DOHH2 (cell line): ENCODE results near the gene DOCK10.

Experiments used
- H3F3A ChIP-seq: fragments of 200-600 bp; sonication (generic), shearing (Covaris generic); 2 replicates; pipeline ENCODE4 v1.6.0; 2016; ENCODE audit warnings: antibody characterized with exemption, mild to moderate bottlenecking; ENCODE audit not compliant: control insufficient read depth, insufficient read depth
- H3K27ac ChIP-seq: fragments of 200-600 bp; sonication (generic); 2 replicates; pipeline ENCODE4 v1.5.1; 2014; ENCODE audit warnings: low read depth, mild to moderate bottlenecking, low read length, moderate library complexity
- H3K27me3 ChIP-seq: fragments of 200-600 bp; sonication (generic); 2 replicates; pipeline ENCODE4 v1.6.1; 2014; ENCODE audit warnings: mild to moderate bottlenecking, low read length, mixed read lengths; ENCODE audit not compliant: control insufficient read depth
- H3K36me3 ChIP-seq: fragments of 200-600 bp; sonication (generic); 2 replicates; pipeline ENCODE4 v1.6.1; 2014; ENCODE audit warnings: mild to moderate bottlenecking, low read length, moderate library complexity, mixed read lengths; ENCODE audit not compliant: control insufficient read depth
- H3K4me1 ChIP-seq: fragments of 200-600 bp; sonication (generic); 2 replicates; pipeline ENCODE4 v1.6.1; 2014; ENCODE audit warnings: mild to moderate bottlenecking, low read length, mixed read lengths; ENCODE audit not compliant: control insufficient read depth
- H3K4me2 ChIP-seq: fragments of 200-600 bp; sonication (generic); 2 replicates; pipeline ENCODE4 v1.6.0; 2014; ENCODE audit warnings: mild to moderate bottlenecking, low read length, moderate library complexity
- H3K4me3 ChIP-seq: fragments of 200-600 bp; sonication (generic); 2 replicates; pipeline ENCODE4 v1.5.1; 2014; ENCODE audit warnings: mild to moderate bottlenecking, low read length, mixed read lengths
- H3K79me2 ChIP-seq: fragments of 200-600 bp; sonication (generic); 2 replicates; pipeline ENCODE4 v1.6.1; 2014; ENCODE audit warnings: mild to moderate bottlenecking, low read length, mixed read lengths; ENCODE audit not compliant: control insufficient read depth
- H3K9me2 ChIP-seq: fragments of 200-600 bp; sonication (generic); replicated peaks from 2 replicates; pipeline ENCODE4 v1.6.1; 2014; ENCODE audit warnings: mild to moderate bottlenecking, low read length, mixed read lengths; ENCODE audit not compliant: control insufficient read depth
- H3K9me3 ChIP-seq: fragments of 200-600 bp; sonication (generic); 2 replicates; pipeline ENCODE4 v1.6.1; 2014; ENCODE audit warnings: antibody characterized with exemption, low read length, mixed read lengths; ENCODE audit not compliant: control insufficient read depth, insufficient read depth
- H4K20me1 ChIP-seq: fragments of 200-600 bp; sonication (generic); 2 replicates; pipeline ENCODE4 v1.6.0; 2014; ENCODE audit warnings: low read depth, mild to moderate bottlenecking, antibody characterized with exemption, low read length, moderate library complexity; ENCODE audit not compliant: control insufficient read depth, insufficient read depth
- CTCF ChIP-seq: fragments of 200-600 bp; sonication (generic); IDR thresholded peaks from one replicate; pipeline ENCODE4 v1.5.1; 2014; ENCODE audit warnings: antibody characterized with exemption, mild to moderate bottlenecking, low read depth, low read length; ENCODE audit not compliant: poor library complexity, severe bottlenecking
- EZH2phosphoT487 ChIP-seq: fragments of 200-600 bp; sonication (generic); IDR thresholded peaks from 2 replicates; pipeline ENCODE4 v1.6.1; 2017; ENCODE audit warnings: borderline replicate concordance, mild to moderate bottlenecking, antibody characterized with exemption, low read length, moderate library complexity, mixed read lengths

Gene DOCK10

GRCh38 chr2:224954980-224955379 is 87.3 kb downstream of the DOCK10 start:
- Histone ChIP-seq H3K27me3 (no peaks in the 10 kb centered on the region), H3K4me2 (no peak overlapping the region), H3K36me3 (no peaks in the 10 kb centered on the region), H3K9me3 (no peaks in the 10 kb centered on the region), H3K27ac (no peak overlapping the region), H3K79me2 (no peaks in the 10 kb centered on the region), H4K20me1 (no peaks in the 10 kb centered on the region), H3F3A (peaks cover 4% of the 10 kb centered on the region), H3K4me1 (peaks cover 84% of the 10 kb centered on the region), H3K9me2 (no peaks in the 10 kb centered on the region), H3K4me3 (no peak overlapping the region)
- TF ChIP-seq EZH2phosphoT487 (no peak), CTCF (no peak)

GRCh38 chr2:224952936-224953657 is 89.2 kb downstream of the DOCK10 start:
- peak overlapping the region; percentile 76 for H3K4me2 ChIP-seq
- no peaks in the 10 kb centered on the region for H3K79me2 ChIP-seq

GRCh38 chr2:224951723-224952481 is 90.4 kb downstream of the DOCK10 start:
- no peaks in the 10 kb centered on the region for H4K20me1 ChIP-seq
- no peaks in the 10 kb centered on the region for H3K9me3 ChIP-seq
- no peak for TF ChIP-seq EZH2phosphoT487
- TF ChIP-seq CTCF: no peak
- no peaks in the 10 kb centered on the region for H3K9me2 ChIP-seq
- no peaks in the 10 kb centered on the region for H3K27me3 ChIP-seq
- no peaks in the 10 kb centered on the region for H3K36me3 ChIP-seq
- H3K79me2 ChIP-seq: no peaks in the 10 kb centered on the region
- H3K4me2 ChIP-seq: peak overlapping the region; percentile 67
- peaks cover 20% of the 10 kb centered on the region for H3F3A ChIP-seq
- peak overlapping the region; percentile 55 for H3K27ac ChIP-seq
- H3K4me3 ChIP-seq: peak overlapping the region; percentile 38
- H3K4me1 ChIP-seq: peaks cover 82% of the 10 kb centered on the region

More at GRCh38 chr2:224952936-224953657, 89.2 kb downstream of the DOCK10 start:
- peak overlapping the region; percentile 46 for H3K4me3 ChIP-seq
- TF ChIP-seq CTCF: no peak
- no peak for TF ChIP-seq EZH2phosphoT487
- H3K9me2 ChIP-seq: no peaks in the 10 kb centered on the region
- H3K36me3 ChIP-seq: no peaks in the 10 kb centered on the region
- H3K27me3 ChIP-seq: no peaks in the 10 kb centered on the region
- no peaks in the 10 kb centered on the region for H4K20me1 ChIP-seq
- peak overlapping the region; percentile 67 for H3K27ac ChIP-seq
- no peaks in the 10 kb centered on the region for H3K9me3 ChIP-seq
- H3F3A ChIP-seq: peaks cover 9% of the 10 kb centered on the region
- H3K4me1 ChIP-seq: peaks cover 82% of the 10 kb centered on the region
